Measurements from ENCODE around the gene LRRC1.

DNA sequence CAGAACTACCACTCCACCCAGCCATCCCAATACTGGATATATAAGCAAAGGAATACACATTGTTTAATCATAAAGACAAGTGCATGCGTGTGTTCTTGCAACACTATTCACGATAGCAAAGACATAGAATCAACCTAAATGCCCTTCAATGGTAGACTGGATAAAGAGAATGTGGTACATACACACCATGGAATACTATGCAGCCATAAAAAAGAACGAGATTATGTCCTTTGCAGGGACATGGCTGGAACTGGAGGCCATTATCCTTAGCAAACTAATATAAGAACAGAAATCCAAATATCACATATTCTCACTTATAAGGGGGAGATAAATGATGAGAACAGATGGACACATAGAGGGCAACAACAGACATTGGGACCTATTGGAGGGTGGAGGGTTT is 156.6 kb downstream of the LRRC1 start:
- TF ChIP-seq, protein P1, sequence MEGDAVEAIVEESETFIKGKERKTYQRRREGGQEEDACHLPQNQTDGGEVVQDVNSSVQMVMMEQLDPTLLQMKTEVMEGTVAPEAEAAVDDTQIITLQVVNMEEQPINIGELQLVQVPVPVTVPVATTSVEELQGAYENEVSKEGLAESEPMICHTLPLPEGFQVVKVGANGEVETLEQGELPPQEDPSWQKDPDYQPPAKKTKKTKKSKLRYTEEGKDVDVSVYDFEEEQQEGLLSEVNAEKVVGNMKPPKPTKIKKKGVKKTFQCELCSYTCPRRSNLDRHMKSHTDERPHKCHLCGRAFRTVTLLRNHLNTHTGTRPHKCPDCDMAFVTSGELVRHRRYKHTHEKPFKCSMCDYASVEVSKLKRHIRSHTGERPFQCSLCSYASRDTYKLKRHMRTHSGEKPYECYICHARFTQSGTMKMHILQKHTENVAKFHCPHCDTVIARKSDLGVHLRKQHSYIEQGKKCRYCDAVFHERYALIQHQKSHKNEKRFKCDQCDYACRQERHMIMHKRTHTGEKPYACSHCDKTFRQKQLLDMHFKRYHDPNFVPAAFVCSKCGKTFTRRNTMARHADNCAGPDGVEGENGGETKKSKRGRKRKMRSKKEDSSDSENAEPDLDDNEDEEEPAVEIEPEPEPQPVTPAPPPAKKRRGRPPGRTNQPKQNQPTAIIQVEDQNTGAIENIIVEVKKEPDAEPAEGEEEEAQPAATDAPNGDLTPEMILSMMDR (conservative IDR thresholded peaks at IDR 0.05 in 1 of 2, IDR thresholded peaks at IDR 0.05 in 1 of 2; ENCODE audit: low read depth in 1 of 2, low read length in 2 of 2), result no peak
- TF ChIP-seq EZH2 (IDR thresholded peaks at IDR 0.05; ENCODE audit: low read length, missing control alignments), result no peak

All from fibroblast of lung (primary cell).